ENCODE results near the gene SLC25A30. TPM values are rescaled to one million over a fixed set of nuclear protein-coding genes. Genes with fewer than 3 reads are reported as not detected.
"Not testable (repeated sequence)": the region's sequence is repeated elsewhere in the genome, so short reads cannot be mapped to it uniquely, and the experiment has no call there.

Gene SLC25A30
- polyA plus RNA-seq, 4 donors: 2.4 to 6.9 (median 4.5) TPM

DNA sequence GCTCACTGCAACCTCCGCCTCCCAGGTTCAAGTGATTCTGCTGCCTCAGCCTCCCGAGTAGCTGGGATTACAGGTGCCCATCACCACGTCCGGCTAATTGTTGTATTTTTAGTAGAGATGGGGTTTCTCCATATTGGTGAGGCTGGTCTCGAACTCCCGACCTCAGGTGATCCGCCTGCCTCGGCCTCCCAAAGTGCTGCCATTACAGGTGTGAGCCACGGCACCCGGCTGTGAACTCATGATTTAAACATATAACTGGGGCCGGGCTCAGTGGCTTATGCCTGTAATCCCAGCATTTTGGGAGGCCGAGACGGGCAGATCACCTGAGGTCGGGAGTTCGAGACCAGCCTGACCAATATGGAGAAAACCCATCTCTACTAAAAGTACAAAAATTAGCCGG is 1.2 kb upstream of the SLC25A30 start:
- not testable (repeated sequence) for H3K27ac ChIP-seq (ENCODE audit: low read depth in 1 of 3, low read length in 2 of 3); FAIRE-seq; H3K4me3 ChIP-seq (ENCODE audit: low read depth in 1 of 3, low read length in 3 of 3); H3K36me3 ChIP-seq (ENCODE audit: control insufficient read depth in 3 of 3, insufficient read depth in 2 of 3, low read depth in 1 of 3, low read length in 3 of 3); H3K9me3 ChIP-seq (ENCODE audit: control insufficient read depth in 2 of 2, insufficient read depth in 1 of 2, low read depth in 1 of 2, low read length in 1 of 2); DNase-seq; H3K27me3 ChIP-seq (ENCODE audit: control insufficient read depth in 3 of 3, insufficient read depth in 3 of 3, low read length in 3 of 3)
- peaks cover 0 to 12% (median 2%) of the 10 kb centered on the region in 3 donors for H3K4me1 ChIP-seq (ENCODE audit: control insufficient read depth in 3 of 3, insufficient read depth in 2 of 3, low read depth in 1 of 3, low read length in 2 of 3)
- 96 to 97% (median 97%) methylated on average over 16 of the region's 16 CpGs for WGBS, 3 donors

DNA sequence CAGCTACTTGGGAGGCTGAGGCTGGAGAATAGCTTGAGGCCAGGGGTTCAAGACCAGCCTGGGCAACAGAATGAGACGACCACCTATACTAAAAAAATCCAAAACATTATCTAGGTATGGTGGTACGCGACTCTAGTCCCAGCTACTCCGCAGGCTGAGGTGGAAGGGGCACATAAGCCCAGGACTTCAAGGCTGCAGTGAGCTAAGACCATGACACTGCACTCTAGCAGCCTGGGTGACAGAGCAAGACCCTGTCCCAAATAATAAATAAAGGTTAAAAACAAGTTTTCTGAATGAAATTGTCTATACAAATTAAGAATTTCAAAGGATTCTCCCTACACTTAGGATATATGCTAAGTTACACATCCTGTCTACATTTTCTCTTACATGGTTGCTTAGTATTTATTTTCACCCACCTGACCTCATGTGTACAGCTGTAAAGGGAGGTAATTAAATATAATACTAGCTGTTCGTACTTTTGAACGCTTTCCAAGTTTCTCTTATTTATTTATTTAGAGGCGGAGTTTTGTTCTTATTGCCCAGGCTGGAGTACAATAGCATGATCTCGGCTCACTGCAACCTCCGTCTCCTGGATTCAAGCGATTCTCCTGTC is 1.6 kb downstream of the SLC25A30 start:
- FAIRE-seq (no peak), DNase-seq (peak; percentile 51 to 75)
- Histone ChIP-seq H3K27ac (ENCODE audit: low read depth in 1 of 3, low read length in 2 of 3) (peak overlapping the region; percentile 22 to 88 (median 68)), H3K36me3 (ENCODE audit: control insufficient read depth in 3 of 3, insufficient read depth in 2 of 3, low read depth in 1 of 3, low read length in 3 of 3) (no peaks in the 10 kb centered on the region), H3K4me3 (ENCODE audit: low read depth in 1 of 3, low read length in 3 of 3) (peak overlapping the region in 2 of 3 donors; percentile 72 to 77), H3K9me3 (ENCODE audit: control insufficient read depth in 2 of 2, insufficient read depth in 1 of 2, low read depth in 1 of 2, low read length in 1 of 2) (no peaks in the 10 kb centered on the region), H3K4me1 (ENCODE audit: control insufficient read depth in 3 of 3, insufficient read depth in 2 of 3, low read depth in 1 of 3, low read length in 2 of 3) (peaks cover 0 to 12% (median 6%) of the 10 kb centered on the region in 3 donors), H3K27me3 (ENCODE audit: control insufficient read depth in 3 of 3, insufficient read depth in 3 of 3, low read length in 3 of 3) (no peaks in the 10 kb centered on the region)
- WGBS, 3 donors: 20 to 39% (median 21%) methylated on average over 10 of the region's 10 CpGs

DNA sequence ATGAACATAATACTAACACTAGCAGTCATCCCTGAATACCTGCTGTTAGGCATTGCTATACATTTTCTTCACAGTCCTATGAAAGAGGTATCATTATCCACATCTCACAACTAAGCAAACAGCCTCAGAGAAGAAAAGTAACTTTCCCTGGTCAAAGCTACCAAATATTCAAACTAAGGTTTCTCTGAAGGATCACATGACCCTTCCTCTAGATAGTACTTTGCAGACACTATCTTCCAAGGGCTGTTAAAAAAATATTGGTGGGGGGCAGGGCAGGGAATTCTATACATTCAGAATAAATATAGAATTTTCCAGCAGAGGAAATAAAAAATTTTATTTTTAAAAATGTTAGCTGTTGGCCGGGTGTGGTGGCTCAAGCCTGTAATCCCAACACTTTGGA is 3.1 kb downstream of the SLC25A30 start:
- WGBS, 3 donors: 56 to 75% (median 59%) methylated on average over 1 of the region's 1 CpG
- peaks cover 0 to 12% (median 6%) of the 10 kb centered on the region in 3 donors for H3K4me1 ChIP-seq (ENCODE audit: control insufficient read depth in 3 of 3, insufficient read depth in 2 of 3, low read depth in 1 of 3, low read length in 2 of 3)
- no peak overlapping the region for H3K4me3 ChIP-seq (ENCODE audit: low read depth in 1 of 3, low read length in 3 of 3)
- DNase-seq: no peak
- H3K36me3 ChIP-seq (ENCODE audit: control insufficient read depth in 3 of 3, insufficient read depth in 2 of 3, low read depth in 1 of 3, low read length in 3 of 3): peaks cover under 1 to 7% (median 5%) of the 10 kb centered on the region in 3 donors
- no peaks in the 10 kb centered on the region for H3K9me3 ChIP-seq (ENCODE audit: control insufficient read depth in 2 of 2, insufficient read depth in 1 of 2, low read depth in 1 of 2, low read length in 1 of 2)
- no peaks in the 10 kb centered on the region for H3K27me3 ChIP-seq (ENCODE audit: control insufficient read depth in 3 of 3, insufficient read depth in 3 of 3, low read length in 3 of 3)
- FAIRE-seq: no peak
- peak overlapping the region; percentile 18 to 83 (median 79) for H3K27ac ChIP-seq (ENCODE audit: low read depth in 1 of 3, low read length in 2 of 3)

DNA sequence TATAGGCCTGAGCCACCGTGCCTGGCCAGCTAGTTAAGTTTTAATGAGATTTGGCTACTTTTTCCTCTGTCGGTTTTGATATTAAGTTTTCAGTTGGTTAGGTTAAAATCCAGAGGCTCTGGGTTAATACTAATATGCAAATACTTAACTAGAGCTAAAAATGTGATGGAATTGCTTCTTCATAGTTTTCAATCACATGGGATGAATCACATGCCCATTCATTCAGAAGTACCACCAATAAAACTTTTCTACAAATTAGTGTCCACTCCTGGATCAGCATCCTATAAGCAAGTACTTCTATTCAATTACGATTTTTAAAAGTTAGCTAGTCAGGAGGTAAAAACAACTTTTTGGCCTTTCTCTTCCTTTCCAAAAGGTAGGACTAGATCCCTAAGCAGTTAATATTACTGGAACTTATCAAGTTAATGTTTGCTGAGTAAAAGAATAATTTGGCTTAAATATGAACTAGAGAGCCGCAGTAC is 4.3 kb downstream of the SLC25A30 start:
- Histone ChIP-seq H3K36me3 (ENCODE audit: control insufficient read depth in 3 of 3, insufficient read depth in 2 of 3, low read depth in 1 of 3, low read length in 3 of 3) (peaks cover 4 to 11% (median 5%) of the 10 kb centered on the region in 3 donors), H3K9me3 (ENCODE audit: control insufficient read depth in 2 of 2, insufficient read depth in 1 of 2, low read depth in 1 of 2, low read length in 1 of 2) (no peaks in the 10 kb centered on the region), H3K27me3 (ENCODE audit: control insufficient read depth in 3 of 3, insufficient read depth in 3 of 3, low read length in 3 of 3) (no peaks in the 10 kb centered on the region), H3K4me3 (ENCODE audit: low read depth in 1 of 3, low read length in 3 of 3) (peak overlapping the region in 1 of 3 donors; percentile 31), H3K4me1 (ENCODE audit: control insufficient read depth in 3 of 3, insufficient read depth in 2 of 3, low read depth in 1 of 3, low read length in 2 of 3) (peaks cover 0 to 12% (median 6%) of the 10 kb centered on the region in 3 donors), H3K27ac (ENCODE audit: low read depth in 1 of 3, low read length in 2 of 3) (peak overlapping the region; percentile 18 to 83 (median 79))
- DNase-seq (no peak), FAIRE-seq (no peak)
- WGBS, 3 donors: 25 to 62% (median 30%) methylated on average over 4 of the region's 4 CpGs

GRCh38 chr13:45412274-45413049 is 5.7 kb downstream of the SLC25A30 start:
- peaks cover 4 to 13% (median 5%) of the 10 kb centered on the region in 3 donors for H3K36me3 ChIP-seq (ENCODE audit: control insufficient read depth in 3 of 3, insufficient read depth in 2 of 3, low read depth in 1 of 3, low read length in 3 of 3)
- WGBS, 3 donors: 89 to 98% (median 92%) methylated on average over 4 of the region's 4 CpGs
- FAIRE-seq: no peak
- H3K27me3 ChIP-seq (ENCODE audit: control insufficient read depth in 3 of 3, insufficient read depth in 3 of 3, low read length in 3 of 3): no peaks in the 10 kb centered on the region
- H3K27ac ChIP-seq (ENCODE audit: low read depth in 1 of 3, low read length in 2 of 3): no peak overlapping the region
- no peak for DNase-seq
- no peaks in the 10 kb centered on the region for H3K9me3 ChIP-seq (ENCODE audit: control insufficient read depth in 2 of 2, insufficient read depth in 1 of 2, low read depth in 1 of 2, low read length in 1 of 2)
- H3K4me3 ChIP-seq (ENCODE audit: low read depth in 1 of 3, low read length in 3 of 3): no peak overlapping the region
- peaks cover 0 to 12% (median 6%) of the 10 kb centered on the region in 3 donors for H3K4me1 ChIP-seq (ENCODE audit: control insufficient read depth in 3 of 3, insufficient read depth in 2 of 3, low read depth in 1 of 3, low read length in 2 of 3)

GRCh38 chr13:45411631-45412030 is 6.5 kb downstream of the SLC25A30 start:
- H3K4me1 ChIP-seq (ENCODE audit: control insufficient read depth in 3 of 3, insufficient read depth in 2 of 3, low read depth in 1 of 3, low read length in 2 of 3): peaks cover 0 to 9% (median 6%) of the 10 kb centered on the region in 3 donors
- H3K4me3 ChIP-seq (ENCODE audit: low read depth in 1 of 3, low read length in 3 of 3): no peak overlapping the region
- no peak overlapping the region for H3K27ac ChIP-seq (ENCODE audit: low read depth in 1 of 3, low read length in 2 of 3)
- whole genome bisulfite sequencing, 3 donors: 82 to 93% (median 85%) methylated on average over 4 of the region's 4 CpGs
- FAIRE-seq: no peak
- no peaks in the 10 kb centered on the region for H3K9me3 ChIP-seq (ENCODE audit: control insufficient read depth in 2 of 2, insufficient read depth in 1 of 2, low read depth in 1 of 2, low read length in 1 of 2)
- peaks cover 5 to 16% (median 6%) of the 10 kb centered on the region in 3 donors for H3K36me3 ChIP-seq (ENCODE audit: control insufficient read depth in 3 of 3, insufficient read depth in 2 of 3, low read depth in 1 of 3, low read length in 3 of 3)
- no peaks in the 10 kb centered on the region for H3K27me3 ChIP-seq (ENCODE audit: control insufficient read depth in 3 of 3, insufficient read depth in 3 of 3, low read length in 3 of 3)
- DNase-seq: no peak

- Histone ChIP-seq H3K27me3 (ENCODE audit: control insufficient read depth in 3 of 3, insufficient read depth in 3 of 3, low read length in 3 of 3) (no peaks in the 10 kb centered on the region), H3K27ac (ENCODE audit: low read depth in 1 of 3, low read length in 2 of 3) (no peak overlapping the region), H3K4me1 (ENCODE audit: control insufficient read depth in 3 of 3, insufficient read depth in 2 of 3, low read depth in 1 of 3, low read length in 2 of 3) (peaks cover 0 to 5% (median 4%) of the 10 kb centered on the region in 3 donors), H3K9me3 (ENCODE audit: control insufficient read depth in 2 of 2, insufficient read depth in 1 of 2, low read depth in 1 of 2, low read length in 1 of 2) (no peaks in the 10 kb centered on the region), H3K4me3 (ENCODE audit: low read depth in 1 of 3, low read length in 3 of 3) (no peak overlapping the region), H3K36me3 (ENCODE audit: control insufficient read depth in 3 of 3, insufficient read depth in 2 of 3, low read depth in 1 of 3, low read length in 3 of 3) (peaks cover 8 to 16% (median 8%) of the 10 kb centered on the region in 3 donors)
- no peak for DNase-seq
- no peak for FAIRE-seq
- WGBS, 3 donors: 83 to 89% (median 88%) methylated on average over 4 of the region's 4 CpGs
These were observed 7.0 kb downstream of the SLC25A30 start for GRCh38 chr13:45411221-45411620.

DNA sequence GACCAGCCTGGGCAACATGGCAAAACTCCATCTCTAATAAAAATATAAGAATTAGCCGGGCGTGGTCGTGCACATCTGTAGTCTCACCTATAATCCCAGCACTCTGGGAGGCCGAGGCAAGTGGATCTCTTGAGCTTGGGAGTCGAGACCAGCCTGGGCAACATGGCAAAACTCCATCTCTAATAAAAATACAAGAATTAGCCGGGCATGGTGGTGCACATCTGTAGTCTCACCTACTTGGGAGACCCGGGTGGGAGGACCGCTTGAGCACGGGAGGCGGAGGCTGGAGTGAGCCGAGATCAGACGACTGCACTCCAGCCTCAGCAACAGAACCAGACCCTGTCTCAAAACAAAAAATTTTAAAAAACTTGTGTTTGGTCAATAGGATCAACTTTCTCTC is 7.7 kb downstream of the SLC25A30 start:
- FAIRE-seq (no peak), DNase-seq (no peak)
- Histone ChIP-seq H3K4me3 (ENCODE audit: low read depth in 1 of 3, low read length in 3 of 3) (no peak overlapping the region), H3K4me1 (ENCODE audit: control insufficient read depth in 3 of 3, insufficient read depth in 2 of 3, low read depth in 1 of 3, low read length in 2 of 3) (peaks cover 0 to 5% (median 4%) of the 10 kb centered on the region in 3 donors), H3K9me3 (ENCODE audit: control insufficient read depth in 2 of 2, insufficient read depth in 1 of 2, low read depth in 1 of 2, low read length in 1 of 2) (no peaks in the 10 kb centered on the region), H3K27me3 (ENCODE audit: control insufficient read depth in 3 of 3, insufficient read depth in 3 of 3, low read length in 3 of 3) (no peaks in the 10 kb centered on the region), H3K36me3 (ENCODE audit: control insufficient read depth in 3 of 3, insufficient read depth in 2 of 3, low read depth in 1 of 3, low read length in 3 of 3) (peaks cover 8 to 16% (median 8%) of the 10 kb centered on the region in 3 donors), H3K27ac (ENCODE audit: low read depth in 1 of 3, low read length in 2 of 3) (no peak overlapping the region)
- 88 to 93% (median 89%) methylated on average over 12 of the region's 12 CpGs for WGBS, 3 donors
